Activated naive CD8-positive, alpha-beta T cell treated with anti-CD3 and anti-CD28 coated beads, Interleukin-2, amount 50 U/mL, for 24 hours (primary cell): ENCODE results near the gene CDK5RAP2.
"Not testable (repeated sequence)": the region's sequence is repeated elsewhere in the genome, so short reads cannot be mapped to it uniquely, and the experiment has no call there.

Experiments
- ATAC-seq: fragments of 150-1000 bp; cut with Tn5 transposase; one replicate; pipeline ENCODE4 v1.10.0; 2021
- DNase-seq: peaks from one replicate; pipeline ENCODE4 v3.0.0; 2021
- H3K27ac Mint-ChIP-seq: one replicate; pipeline ENCODE4 v1.8.0; 2021; ENCODE audit warnings: mild to moderate bottlenecking, mixed read lengths
- H3K27me3 Mint-ChIP-seq: one replicate; pipeline ENCODE4 v1.8.0; 2021; ENCODE audit warnings: mixed read lengths
- H3K36me3 Mint-ChIP-seq: one replicate; pipeline ENCODE4 v1.8.0; 2021; ENCODE audit warnings: low read depth, mixed read lengths
- H3K4me1 Mint-ChIP-seq: one replicate; pipeline ENCODE4 v1.8.0; 2021; ENCODE audit warnings: mixed read lengths
- H3K4me3 Mint-ChIP-seq: one replicate; pipeline ENCODE4 v1.8.0; 2021; ENCODE audit warnings: mild to moderate bottlenecking, moderate library complexity, mixed read lengths
- H3K9me3 Mint-ChIP-seq: one replicate; pipeline ENCODE4 v1.8.0; 2021; ENCODE audit warnings: mixed read lengths

Gene CDK5RAP2

GRCh38 chr9:120568816-120569215 is 11.2 kb downstream of the CDK5RAP2 start:
- Mint-ChIP-seq H3K36me3 (peaks cover 32% of the 10 kb centered on the region), H3K4me3 (no peak overlapping the region), H3K4me1 (peaks cover 6% of the 10 kb centered on the region), H3K9me3 (no peaks in the 10 kb centered on the region), H3K27me3 (no peaks in the 10 kb centered on the region), H3K27ac (no peak overlapping the region)
- DNase-seq: no peak
- ATAC-seq: no peak

DNA sequence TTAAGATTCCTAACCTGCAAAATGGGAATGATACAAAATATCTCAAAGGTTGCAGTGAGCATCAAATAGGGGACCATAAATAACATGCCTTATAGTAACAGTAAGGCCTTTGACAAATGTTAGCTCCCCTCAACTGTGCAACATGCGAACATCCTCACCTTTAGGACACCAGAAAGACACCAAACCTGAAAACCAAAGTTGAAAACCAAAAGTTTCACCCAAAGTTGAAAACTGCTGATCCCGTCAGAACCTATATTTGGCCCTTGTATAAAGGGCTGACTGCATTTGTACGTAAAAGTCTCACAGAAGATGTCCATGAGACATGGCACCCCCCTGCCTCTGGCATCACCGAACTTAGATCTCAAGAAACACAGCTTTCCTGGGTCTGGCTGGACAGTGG is 12.1 kb downstream of the CDK5RAP2 start:
- H3K36me3 Mint-ChIP-seq: peaks cover 37% of the 10 kb centered on the region
- H3K4me1 Mint-ChIP-seq: peaks cover 6% of the 10 kb centered on the region

GRCh38 chr9:120567081-120567480 is 12.9 kb downstream of the CDK5RAP2 start:
- H3K27ac Mint-ChIP-seq: no peak overlapping the region
- no peak for ATAC-seq
- H3K36me3 Mint-ChIP-seq: peaks cover 45% of the 10 kb centered on the region
- no peaks in the 10 kb centered on the region for H3K27me3 Mint-ChIP-seq
- peaks cover 6% of the 10 kb centered on the region for H3K4me1 Mint-ChIP-seq
- no peak overlapping the region for H3K4me3 Mint-ChIP-seq
- DNase-seq: no peak
- no peaks in the 10 kb centered on the region for H3K9me3 Mint-ChIP-seq

More for the DNA sequence above, 12.1 kb downstream of the CDK5RAP2 start:
- no peaks in the 10 kb centered on the region for H3K27me3 Mint-ChIP-seq
- DNase-seq (no peak), ATAC-seq (no peak)
- no peak overlapping the region for H3K4me3 Mint-ChIP-seq
- no peaks in the 10 kb centered on the region for H3K9me3 Mint-ChIP-seq
- H3K27ac Mint-ChIP-seq: no peak overlapping the region

GRCh38 chr9:120564589-120564988 is 15.4 kb downstream of the CDK5RAP2 start:
- H3K4me3 Mint-ChIP-seq: no peak overlapping the region
- ATAC-seq (no peak), DNase-seq (no peak)
- no peaks in the 10 kb centered on the region for H3K9me3 Mint-ChIP-seq
- no peaks in the 10 kb centered on the region for H3K27me3 Mint-ChIP-seq
- H3K4me1 Mint-ChIP-seq: peaks cover 6% of the 10 kb centered on the region
- peaks cover 48% of the 10 kb centered on the region for H3K36me3 Mint-ChIP-seq
- H3K27ac Mint-ChIP-seq: no peak overlapping the region

- DNase-seq: no peak
- no peak overlapping the region for H3K4me3 Mint-ChIP-seq
- H3K27me3 Mint-ChIP-seq: no peaks in the 10 kb centered on the region
- H3K36me3 Mint-ChIP-seq: peaks cover 39% of the 10 kb centered on the region
- H3K27ac Mint-ChIP-seq: no peak overlapping the region
- ATAC-seq: no peak
- H3K9me3 Mint-ChIP-seq: no peaks in the 10 kb centered on the region
- H3K4me1 Mint-ChIP-seq: peaks cover 11% of the 10 kb centered on the region
Observed at GRCh38 chr9:120562861-120563443, 17.0 kb downstream of the CDK5RAP2 start.

DNA sequence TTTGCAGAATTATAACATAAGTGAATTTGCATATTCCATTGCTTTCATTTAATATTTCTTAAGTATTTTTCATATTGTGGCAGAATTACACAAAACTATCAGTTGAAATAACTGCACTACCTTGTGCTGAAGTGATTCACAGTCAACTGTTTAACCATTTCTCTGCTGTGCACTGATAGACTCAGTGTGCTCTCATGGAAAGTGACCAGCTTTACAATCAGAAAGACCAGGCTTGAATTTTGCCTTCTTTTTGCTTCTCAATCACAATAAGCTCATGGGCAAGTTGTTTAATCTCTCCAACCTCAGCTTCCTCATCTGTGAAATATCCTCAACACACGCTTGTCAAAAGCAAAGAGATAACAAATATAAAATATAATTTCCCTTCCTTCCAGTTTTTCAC is 18.3 kb downstream of the CDK5RAP2 start:
- DNase-seq (no peak), ATAC-seq (no peak)
- H3K9me3 Mint-ChIP-seq: no peaks in the 10 kb centered on the region
- no peak overlapping the region for H3K4me3 Mint-ChIP-seq
- no peaks in the 10 kb centered on the region for H3K27me3 Mint-ChIP-seq
- peaks cover 11% of the 10 kb centered on the region for H3K4me1 Mint-ChIP-seq
- H3K27ac Mint-ChIP-seq: no peak overlapping the region
- peaks cover 39% of the 10 kb centered on the region for H3K36me3 Mint-ChIP-seq

DNA sequence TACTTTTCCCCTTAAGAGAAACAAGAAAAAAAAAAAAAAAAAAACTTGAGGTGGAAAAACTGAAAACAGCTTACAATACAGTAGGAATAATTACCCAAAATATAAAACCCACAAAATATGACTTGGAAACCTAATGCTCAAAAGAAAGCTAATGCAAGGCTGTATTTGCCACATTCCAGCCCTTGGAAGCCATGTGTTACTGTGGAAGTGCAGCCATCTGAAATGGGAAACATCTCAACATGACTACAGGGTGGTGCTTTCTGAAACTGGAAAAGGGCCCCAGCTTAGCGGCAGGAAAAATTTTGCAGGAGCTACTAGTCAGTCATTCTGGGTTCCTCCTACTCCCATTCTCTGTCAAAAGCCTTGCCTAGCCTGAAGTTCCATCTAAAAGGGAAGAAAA is 20.4 kb downstream of the CDK5RAP2 start:
- H3K27me3 Mint-ChIP-seq: no peaks in the 10 kb centered on the region
- H3K4me3 Mint-ChIP-seq: no peak overlapping the region
- H3K4me1 Mint-ChIP-seq: peaks cover 5% of the 10 kb centered on the region
- peaks cover 48% of the 10 kb centered on the region for H3K36me3 Mint-ChIP-seq
- DNase-seq (no peak), ATAC-seq (no peak)
- H3K9me3 Mint-ChIP-seq: no peaks in the 10 kb centered on the region
- H3K27ac Mint-ChIP-seq: no peak overlapping the region

GRCh38 chr9:120558454-120558853 is 21.5 kb downstream of the CDK5RAP2 start:
- Mint-ChIP-seq H3K27me3 (no peaks in the 10 kb centered on the region), H3K36me3 (peaks cover 44% of the 10 kb centered on the region), H3K27ac (peak overlapping the region; percentile 24), H3K9me3 (no peaks in the 10 kb centered on the region), H3K4me1 (peaks cover 5% of the 10 kb centered on the region), H3K4me3 (no peak overlapping the region)
- no peak for DNase-seq
- peak; percentile 24 for ATAC-seq

DNA sequence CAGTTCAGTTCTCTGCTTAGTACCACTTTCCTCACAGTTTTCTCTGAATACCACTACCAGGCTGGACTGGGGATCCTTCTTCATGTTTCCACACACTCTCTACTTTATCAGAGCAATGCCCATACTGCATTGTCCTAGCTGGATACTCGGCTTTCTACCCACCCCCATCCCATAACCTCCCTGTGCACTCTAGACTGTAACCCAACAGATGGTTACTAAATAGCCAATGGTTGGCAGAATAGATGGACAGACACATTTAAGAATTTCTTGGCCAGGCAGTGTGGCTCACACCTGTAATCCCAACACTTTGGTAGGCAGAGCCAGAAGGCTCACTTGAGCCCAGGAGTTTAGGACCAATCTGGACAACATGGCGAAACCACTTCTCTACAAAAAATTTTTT is 22.8 kb downstream of the CDK5RAP2 start:
- Mint-ChIP-seq H3K4me1 (peaks cover 5% of the 10 kb centered on the region), H3K4me3 (no peak overlapping the region), H3K36me3 (peaks cover 45% of the 10 kb centered on the region), H3K27me3 (no peaks in the 10 kb centered on the region), H3K27ac (no peak overlapping the region), H3K9me3 (no peaks in the 10 kb centered on the region)
- DNase-seq: no peak
- ATAC-seq: no peak

DNA sequence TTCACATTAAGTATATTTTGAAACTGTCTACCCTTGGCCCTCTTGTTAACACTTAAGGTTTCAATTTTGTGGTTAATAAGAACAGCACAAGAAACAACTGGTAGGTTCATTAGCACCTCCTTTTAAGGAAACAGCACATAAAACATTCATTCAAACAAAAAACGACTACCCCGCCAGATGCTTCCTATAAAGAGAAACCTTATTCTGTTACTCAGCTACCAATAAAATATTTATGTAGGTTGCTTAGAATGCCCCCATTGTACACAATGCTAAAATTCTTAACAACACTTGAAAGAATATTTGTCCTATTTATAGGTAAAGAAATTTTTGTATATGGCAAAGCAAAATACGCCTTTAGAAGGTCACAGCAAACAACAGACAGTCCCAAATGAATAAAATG is 23.2 kb downstream of the CDK5RAP2 start:
- Mint-ChIP-seq H3K27me3 (no peaks in the 10 kb centered on the region), H3K4me1 (peaks cover 5% of the 10 kb centered on the region), H3K27ac (no peak overlapping the region), H3K36me3 (peaks cover 41% of the 10 kb centered on the region), H3K4me3 (no peak overlapping the region), H3K9me3 (no peaks in the 10 kb centered on the region)
- DNase-seq (no peak), ATAC-seq (no peak)

- ATAC-seq: no peak
- peaks cover 44% of the 10 kb centered on the region for H3K36me3 Mint-ChIP-seq
- no peak overlapping the region for H3K27ac Mint-ChIP-seq
- no peak for DNase-seq
- H3K4me1 Mint-ChIP-seq: peaks cover 5% of the 10 kb centered on the region
- H3K27me3 Mint-ChIP-seq: no peaks in the 10 kb centered on the region
- no peaks in the 10 kb centered on the region for H3K9me3 Mint-ChIP-seq
- H3K4me3 Mint-ChIP-seq: no peak overlapping the region
Observed at GRCh38 chr9:120555839-120556238, 24.1 kb downstream of the CDK5RAP2 start.

DNA sequence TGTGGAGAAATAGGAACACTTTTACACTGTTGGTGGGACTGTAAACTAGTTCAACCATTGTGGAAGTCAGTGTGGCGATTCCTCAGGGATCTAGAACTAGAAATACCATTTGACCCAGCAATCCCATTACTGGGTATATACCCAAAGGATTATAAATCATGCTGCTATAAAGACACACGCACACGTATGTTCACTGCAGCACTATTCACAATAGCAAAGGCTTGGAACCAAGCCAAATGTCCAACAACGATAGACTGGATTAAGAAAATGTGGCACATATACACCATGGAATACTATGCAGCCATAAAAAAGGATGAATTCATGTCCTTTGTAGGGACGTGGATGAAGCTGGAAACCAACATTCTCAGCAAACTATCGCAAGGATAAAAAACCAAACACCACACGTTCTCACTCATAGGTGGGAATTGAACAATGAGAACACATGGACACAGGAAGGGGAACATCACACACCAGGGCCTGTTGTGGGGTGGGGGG is 27.7 kb downstream of the CDK5RAP2 start:
- not testable (repeated sequence) for H3K9me3 Mint-ChIP-seq, H3K27ac Mint-ChIP-seq, ATAC-seq, H3K4me3 Mint-ChIP-seq, H3K27me3 Mint-ChIP-seq, DNase-seq, H3K4me1 Mint-ChIP-seq
- peaks cover 55% of the 10 kb centered on the region for H3K36me3 Mint-ChIP-seq

GRCh38 chr9:120545701-120546550 is 34.0 kb downstream of the CDK5RAP2 start:
- Mint-ChIP-seq H3K27ac (no peak overlapping the region), H3K9me3 (no peaks in the 10 kb centered on the region), H3K36me3 (peaks cover 58% of the 10 kb centered on the region), H3K4me3 (no peak overlapping the region), H3K27me3 (no peaks in the 10 kb centered on the region), H3K4me1 (peaks cover 12% of the 10 kb centered on the region)
- DNase-seq (no peak), ATAC-seq (no peak)

DNA sequence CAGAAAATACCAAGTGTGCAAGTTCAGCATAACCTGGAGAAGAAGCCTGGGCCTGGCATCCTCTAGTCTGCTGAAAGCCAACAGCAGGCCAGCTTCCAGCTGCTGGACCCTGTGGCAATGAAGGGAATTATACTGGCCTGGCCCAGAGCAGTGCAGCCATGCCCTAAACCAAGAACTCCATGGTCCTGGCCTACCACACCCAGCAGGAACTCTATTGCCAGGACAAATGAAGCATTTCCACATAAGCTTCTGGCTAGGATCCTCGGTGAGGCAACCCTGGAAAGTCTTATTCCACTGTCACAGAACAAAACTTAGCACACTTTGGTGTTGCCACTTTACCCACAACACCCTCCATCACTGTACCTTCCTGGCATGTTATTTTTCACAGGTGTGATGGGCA is 35.5 kb downstream of the CDK5RAP2 start:
- Mint-ChIP-seq H3K4me3 (no peak overlapping the region), H3K36me3 (peaks cover 50% of the 10 kb centered on the region), H3K9me3 (no peaks in the 10 kb centered on the region)

More for the DNA sequence above, 35.5 kb downstream of the CDK5RAP2 start:
- no peak for DNase-seq
- Mint-ChIP-seq H3K4me1 (peaks cover 12% of the 10 kb centered on the region), H3K27ac (no peak overlapping the region), H3K27me3 (no peaks in the 10 kb centered on the region)
- ATAC-seq: no peak
